ENCODE results near the gene UBE4B. TPM values are rescaled to one million over a fixed set of nuclear protein-coding genes. Genes with fewer than 3 reads are reported as not detected.

UBE4B gene
- polyA plus RNA-seq, 3 donors = 6.0 to 34.6 (median 9.2) TPM

DNA sequence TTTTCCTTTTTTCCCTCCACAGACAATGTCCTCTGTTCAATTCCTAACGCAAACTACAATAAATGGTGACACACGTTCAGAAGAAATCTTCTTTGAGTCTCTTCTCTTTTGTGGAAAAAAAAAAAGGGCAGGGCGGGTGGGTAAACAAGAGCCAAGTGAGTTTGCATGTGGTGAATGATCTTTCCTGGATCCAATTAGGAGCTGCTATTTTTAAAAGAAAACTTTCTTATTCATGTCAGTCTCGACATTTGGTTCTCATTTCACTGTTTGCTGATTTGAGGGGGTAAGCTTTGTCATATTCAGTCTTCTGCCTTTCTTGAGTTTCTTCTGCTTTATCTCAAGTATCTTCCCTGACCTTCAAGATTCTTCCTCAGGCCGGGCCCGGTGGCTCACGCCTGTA is 148.4 kb downstream of the UBE4B start:
- Histone ChIP-seq H3K36me3 (replicated peaks in 1 of 2; ENCODE audit: control insufficient read depth in 1 of 2, insufficient read depth in 2 of 2, low read length in 2 of 2) (peaks cover 28 to 43% of the 10 kb centered on the region in 2 donors), H2AFZ (ENCODE audit: insufficient read depth, low read depth, low read length, poor library complexity, severe bottlenecking) (no peak overlapping the region), H4K20me1 (ENCODE audit: insufficient read depth, low read length) (no peaks in the 10 kb centered on the region), H3K27me3 (ENCODE audit: control insufficient read depth in 2 of 2, insufficient read depth in 2 of 2, low read length in 2 of 2) (no peaks in the 10 kb centered on the region), H3K9ac (ENCODE audit: insufficient read depth, low read length, poor library complexity, severe bottlenecking) (no peak overlapping the region), H3K4me1 (ENCODE audit: control insufficient read depth in 1 of 2, insufficient read depth in 2 of 2, low read length in 2 of 2) (no peaks in the 10 kb centered on the region), H3K4me2 (replicated peaks; ENCODE audit: extremely low read depth, low read length, poor library complexity, severe bottlenecking) (no peak overlapping the region), H3K79me2 (ENCODE audit: insufficient read depth, low read length) (no peaks in the 10 kb centered on the region), H3K9me3 (replicated peaks in 1 of 2; ENCODE audit: control insufficient read depth in 1 of 2, insufficient read depth in 1 of 2, low read length in 2 of 2) (no peaks in the 10 kb centered on the region), H3K4me3 (replicated peaks in 1 of 3; ENCODE audit: low read depth in 2 of 3, low read length in 3 of 3) (no peak overlapping the region), H3K27ac (ENCODE audit: low read depth in 1 of 2, low read length in 2 of 2) (no peak overlapping the region)
- Mint-ChIP-seq H3K4me1 (peaks cover 2% of the 10 kb centered on the region), H3K4me3 (no peak overlapping the region), H3K36me3 (peaks cover 39 to 46% of the 10 kb centered on the region in 2 donors), H3K9me3 (no peaks in the 10 kb centered on the region), H3K27ac (peak overlapping the region in 2 of 7 donors; percentile 13 to 15), H3K27me3 (ENCODE audit: low read depth in 3 of 3) (no peaks in the 10 kb centered on the region)
- 93% methylated on average over 3 of the region's 7 CpGs for WGBS (ENCODE audit: insufficient coverage)
- TF ChIP-seq CTCF (IDR thresholded peaks at IDR 0.05) = no peak
- no peak for DNase-seq
- intact Hi-C loops (cut with micrococcal nuclease) = no loop called here

DNA sequence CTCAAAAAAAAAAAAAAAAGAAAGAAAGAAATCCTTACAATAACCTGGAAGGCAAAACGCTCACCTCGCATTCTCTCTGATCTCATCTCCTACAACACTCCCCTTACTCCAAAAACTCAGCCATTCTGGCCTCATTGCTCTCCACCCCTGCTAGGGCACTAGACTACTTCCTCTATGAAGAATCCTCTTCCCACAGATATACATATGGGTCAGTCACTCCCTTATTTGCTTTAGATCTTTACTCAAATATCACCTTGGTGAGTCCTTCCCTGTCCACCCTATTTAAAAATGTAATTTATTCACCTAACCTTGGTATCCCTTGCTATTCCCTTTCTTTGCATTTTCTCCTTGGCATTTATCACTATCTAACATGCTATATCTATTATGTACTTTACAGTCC is 153.0 kb downstream of the UBE4B start:
- Mint-ChIP-seq H3K36me3 (peaks cover 8% of the 10 kb centered on the region in 2 donors), H3K27ac (peak overlapping the region in 2 of 7 donors; percentile 70 to 72), H3K9me3 (peaks cover 0 to 4% (median 0%) of the 10 kb centered on the region in 7 donors), H3K4me3 (no peak overlapping the region), H3K27me3 (ENCODE audit: low read depth in 3 of 3) (no peaks in the 10 kb centered on the region), H3K4me1 (peaks cover 5% of the 10 kb centered on the region)
- Histone ChIP-seq H3K27me3 (ENCODE audit: control insufficient read depth in 2 of 2, insufficient read depth in 2 of 2, low read length in 2 of 2) (no peaks in the 10 kb centered on the region), H4K20me1 (ENCODE audit: insufficient read depth, low read length) (no peaks in the 10 kb centered on the region), H3K27ac (ENCODE audit: low read depth in 1 of 2, low read length in 2 of 2) (no peak overlapping the region), H3K79me2 (ENCODE audit: insufficient read depth, low read length) (no peaks in the 10 kb centered on the region), H3K4me3 (replicated peaks in 1 of 3; ENCODE audit: low read depth in 2 of 3, low read length in 3 of 3) (no peak overlapping the region), H2AFZ (ENCODE audit: insufficient read depth, low read depth, low read length, poor library complexity, severe bottlenecking) (no peak overlapping the region), H3K4me2 (replicated peaks; ENCODE audit: extremely low read depth, low read length, poor library complexity, severe bottlenecking) (no peak overlapping the region), H3K9ac (ENCODE audit: insufficient read depth, low read length, poor library complexity, severe bottlenecking) (no peak overlapping the region), H3K4me1 (ENCODE audit: control insufficient read depth in 1 of 2, insufficient read depth in 2 of 2, low read length in 2 of 2) (peaks cover 0 to 4% of the 10 kb centered on the region in 2 donors), H3K36me3 (replicated peaks in 1 of 2; ENCODE audit: control insufficient read depth in 1 of 2, insufficient read depth in 2 of 2, low read length in 2 of 2) (peaks cover 2 to 8% of the 10 kb centered on the region in 2 donors), H3K9me3 (replicated peaks in 1 of 2; ENCODE audit: control insufficient read depth in 1 of 2, insufficient read depth in 1 of 2, low read length in 2 of 2) (no peaks in the 10 kb centered on the region)
- intact Hi-C loops (cut with micrococcal nuclease) = no loop called here
- no peak for TF ChIP-seq CTCF (IDR thresholded peaks at IDR 0.05)
- WGBS (ENCODE audit: insufficient coverage) = 88% methylated on average over 2 of the region's 2 CpGs
- DNase-seq = no peak

Data from CD14-positive monocyte (primary cell).